HepG2 (cell line): ENCODE data around the gene RPS19BP1. TPM values are rescaled to one million over a fixed set of nuclear protein-coding genes. Genes with fewer than 3 reads are reported as not detected.

Experiments used
- KDM5A ChIP-seq: fragments of 200-600 bp; sonication (generic); IDR thresholded peaks from 2 replicates; pipeline ENCODE4 v1.7.0; 2018; ENCODE audit warnings: antibody characterized with exemption, mild to moderate bottlenecking, low read length, borderline replicate concordance
- MED1 ChIP-seq: sonication (generic); formaldehyde crosslinking; IDR thresholded peaks from 2 replicates; pipeline ENCODE4 v1.4.0; 2020; ENCODE audit warnings: missing genetic modification reagents
- MTF1 ChIP-seq: sonication (generic); formaldehyde crosslinking; IDR thresholded peaks from 2 replicates; pipeline ENCODE4 v1.5.0; 2020; ENCODE audit warnings: missing genetic modification reagents
- NR2C2 ChIP-seq: sonication (generic); formaldehyde crosslinking; IDR thresholded peaks from 2 replicates; pipeline ENCODE4 v1.4.0; 2020; ENCODE audit warnings: missing genetic modification reagents, mild to moderate bottlenecking, moderate library complexity, borderline replicate concordance
- POGZ ChIP-seq: sonication (generic); formaldehyde crosslinking; IDR thresholded peaks from 2 replicates; pipeline ENCODE4 v1.4.0; 2020; ENCODE audit warnings: mild to moderate bottlenecking, missing genetic modification reagents
- RAD21 ChIP-seq: fragments of 450-650 bp; formaldehyde crosslinking; IDR thresholded peaks from 2 replicates; pipeline ENCODE4 v1.5.0; 2020; ENCODE audit warnings: mild to moderate bottlenecking
- RNF2 ChIP-seq: fragments of 450-650 bp; conservative IDR thresholded peaks from 2 replicates; pipeline ENCODE4 v1.6.1; 2016; ENCODE audit warnings: low read depth
- SOX6 ChIP-seq, 2 experiments: fragments of 450-650 bp in 1 of 2; sonication (generic) in 1 of 2; formaldehyde crosslinking in 1 of 2; IDR thresholded peaks; 2 replicates each; pipeline versions ENCODE4 v1.4.0 to v1.6.1; 2017 to 2020; ENCODE audit warnings: antibody characterized with exemption in 1 of 2, mild to moderate bottlenecking in 1 of 2, missing genetic modification reagents in 1 of 2
- TOPORS ChIP-seq: sonication (generic); formaldehyde crosslinking; IDR thresholded peaks from 2 replicates; pipeline ENCODE4 v1.8.0; 2023; ENCODE audit warnings: mild to moderate bottlenecking, missing genetic modification reagents
- ZFP37 ChIP-seq: sonication (generic); formaldehyde crosslinking; IDR thresholded peaks from 2 replicates; pipeline ENCODE4 v1.4.0; 2020; ENCODE audit warnings: missing genetic modification reagents, borderline replicate concordance
- ZNF124 ChIP-seq: sonication (generic); formaldehyde crosslinking; IDR thresholded peaks from 2 replicates; pipeline ENCODE4 v1.4.0; 2020; ENCODE audit warnings: missing genetic modification reagents
- ZNF17 ChIP-seq: sonication (generic); formaldehyde crosslinking; IDR thresholded peaks from 2 replicates; pipeline ENCODE4 v1.5.0; 2020; ENCODE audit warnings: mild to moderate bottlenecking, missing genetic modification reagents
- ZNF180 ChIP-seq: sonication (generic); formaldehyde crosslinking; IDR thresholded peaks from 2 replicates; pipeline ENCODE4 v1.4.0; 2020; ENCODE audit warnings: low read depth, missing genetic modification reagents, borderline replicate concordance
- ZNF337 ChIP-seq: sonication (generic); formaldehyde crosslinking; IDR thresholded peaks from 2 replicates; pipeline ENCODE4 v1.5.1; 2020; ENCODE audit warnings: missing genetic modification reagents, low read depth, mild to moderate bottlenecking, borderline replicate concordance
- ZNF354B ChIP-seq: sonication (generic); formaldehyde crosslinking; IDR thresholded peaks from 2 replicates; pipeline ENCODE4 v1.8.0; 2022; ENCODE audit warnings: mild to moderate bottlenecking, missing genetic modification reagents
- ZNF746 ChIP-seq: sonication (generic); formaldehyde crosslinking; IDR thresholded peaks from 2 replicates; pipeline ENCODE4 v1.8.0; 2022; ENCODE audit warnings: mild to moderate bottlenecking, missing genetic modification reagents
- polyA plus RNA-seq, 8 experiments: library from polyadenylated mRNA; depleted of rRNA in 3 of 8; stranded (reverse) in 7 of 8; unstranded in 1 of 8; fragments of >200 nt; fragmentation: Illumina TruSeq in 4 of 8; extraction: Trizol in 4 of 8; gene quantifications; 2 replicates each; pipeline versions ENCODE4 v1.2.1 to v1.2.3, GENCODE V29; 2011 to 2016; ENCODE audit warnings: low read depth in 4 of 8, missing spikeins in 1 of 8, mixed read lengths in 1 of 8; ENCODE audit not compliant: insufficient read depth in 1 of 8
- total RNA-seq, 5 experiments: library from RNA; depleted of rRNA; stranded (reverse); fragments of >200 nt; fragmentation: Illumina TruSeq; extraction: Trizol; gene quantifications; 2 replicates each; pipeline ENCODE4 v1.2.3, GENCODE V29; 2016; ENCODE audit warnings: low read depth in 1 of 5
- TF ChIP-seq, protein P1 (sequence below): sonication (generic); formaldehyde crosslinking; IDR thresholded peaks from 2 replicates; pipeline ENCODE4 v1.8.0; 2022; ENCODE audit warnings: missing genetic modification reagents, mild to moderate bottlenecking, moderate library complexity, borderline replicate concordance
- TF ChIP-seq, protein P2 (sequence below): sonication (generic); formaldehyde crosslinking; IDR thresholded peaks from 2 replicates; pipeline ENCODE4 v1.4.0; 2020; ENCODE audit warnings: missing genetic modification reagents
- TF ChIP-seq, protein P3 (sequence below): sonication (generic); formaldehyde crosslinking; IDR thresholded peaks from 2 replicates; pipeline ENCODE4 v1.9.0; 2021; ENCODE audit warnings: missing genetic modification reagents, borderline replicate concordance
- TF ChIP-seq, protein P4 (sequence below): sonication (generic); formaldehyde crosslinking; IDR thresholded peaks from 2 replicates; pipeline ENCODE4 v1.4.0; 2020; ENCODE audit warnings: missing genetic modification reagents; ENCODE audit errors: not compliant biosample characterization

RPS19BP1 gene
- total and polyA plus RNA-seq, 2 of the 13 experiments (the other 11 are each of a cell fraction or from before 2014, with no cell fraction given): 44.3 to 81.3 TPM

DNA sequence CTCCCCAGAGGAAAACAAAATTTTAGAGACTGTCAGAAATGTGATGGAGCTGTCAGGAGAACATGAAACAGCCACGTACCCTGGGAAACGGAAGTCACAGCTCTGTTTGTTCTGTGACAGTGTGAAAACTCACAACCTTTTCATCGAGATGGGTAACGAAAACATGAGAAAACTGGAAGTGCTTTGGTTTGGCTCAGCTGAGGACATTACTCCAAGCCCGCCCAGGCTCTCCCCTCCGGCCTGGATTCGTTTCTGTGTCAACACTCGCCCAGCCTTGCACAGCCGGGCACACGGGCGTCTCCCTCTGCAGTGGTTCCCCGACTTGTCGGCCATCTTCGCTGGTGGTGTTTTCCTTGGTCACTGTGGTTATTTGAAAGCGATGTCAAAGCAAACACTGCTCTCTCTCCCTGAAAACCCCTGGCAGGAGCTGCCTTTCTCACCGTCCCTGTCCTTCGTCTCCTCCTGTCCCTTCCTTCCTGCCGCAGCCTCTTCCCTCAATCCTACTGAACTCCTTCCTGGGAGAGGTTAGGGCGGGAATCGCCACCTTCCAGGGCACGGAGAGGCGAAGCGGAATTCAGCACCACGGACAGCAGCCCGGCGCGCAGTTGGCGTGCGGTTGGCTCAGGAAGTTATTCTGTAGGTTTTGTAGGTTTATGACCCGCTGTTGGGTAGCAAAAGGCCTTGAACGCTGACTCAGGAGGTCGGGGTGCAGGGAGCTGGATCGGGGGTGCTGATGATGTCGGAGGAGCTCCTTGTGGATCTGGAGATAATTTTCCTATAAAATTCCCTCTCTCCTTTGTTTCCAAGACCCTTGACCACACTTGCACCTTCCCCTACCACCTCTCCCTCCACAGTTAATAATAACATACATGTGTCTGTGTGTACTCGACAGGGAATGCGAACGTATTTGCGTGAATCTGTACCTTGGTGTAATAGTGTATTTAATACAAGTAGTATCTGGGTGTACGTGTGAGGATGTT, 13.1 kb upstream of the RPS19BP1 start (continued):
- TF ChIP-seq, protein P1, sequence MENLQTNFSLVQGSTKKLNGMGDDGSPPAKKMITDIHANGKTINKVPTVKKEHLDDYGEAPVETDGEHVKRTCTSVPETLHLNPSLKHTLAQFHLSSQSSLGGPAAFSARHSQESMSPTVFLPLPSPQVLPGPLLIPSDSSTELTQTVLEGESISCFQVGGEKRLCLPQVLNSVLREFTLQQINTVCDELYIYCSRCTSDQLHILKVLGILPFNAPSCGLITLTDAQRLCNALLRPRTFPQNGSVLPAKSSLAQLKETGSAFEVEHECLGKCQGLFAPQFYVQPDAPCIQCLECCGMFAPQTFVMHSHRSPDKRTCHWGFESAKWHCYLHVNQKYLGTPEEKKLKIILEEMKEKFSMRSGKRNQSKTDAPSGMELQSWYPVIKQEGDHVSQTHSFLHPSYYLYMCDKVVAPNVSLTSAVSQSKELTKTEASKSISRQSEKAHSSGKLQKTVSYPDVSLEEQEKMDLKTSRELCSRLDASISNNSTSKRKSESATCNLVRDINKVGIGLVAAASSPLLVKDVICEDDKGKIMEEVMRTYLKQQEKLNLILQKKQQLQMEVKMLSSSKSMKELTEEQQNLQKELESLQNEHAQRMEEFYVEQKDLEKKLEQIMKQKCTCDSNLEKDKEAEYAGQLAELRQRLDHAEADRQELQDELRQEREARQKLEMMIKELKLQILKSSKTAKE (CRISPR knock-in tag): no peak
- no peak for TF ChIP-seq ZNF354B (CRISPR knock-in tag)
- no peak for TF ChIP-seq NR2C2 (CRISPR knock-in tag)
- TF ChIP-seq RNF2: no peak
- no peak for TF ChIP-seq SOX6 (IDR thresholded peaks at IDR 0.05)
- no peak for TF ChIP-seq SOX6 (CRISPR knock-in tag; IDR thresholded peaks at IDR 0.05)
- TF ChIP-seq POGZ (CRISPR knock-in tag): no peak
- no peak for TF ChIP-seq KDM5A
- peak; percentile 55; the same call in 1 of the 2 replicates for TF ChIP-seq ZNF746 (CRISPR knock-in tag)
- TF ChIP-seq ZNF337 (CRISPR knock-in tag): no peak
- peak; percentile 94; the same call in 1 of the 2 replicates for TF ChIP-seq ZNF124
- TF ChIP-seq, protein P2, sequence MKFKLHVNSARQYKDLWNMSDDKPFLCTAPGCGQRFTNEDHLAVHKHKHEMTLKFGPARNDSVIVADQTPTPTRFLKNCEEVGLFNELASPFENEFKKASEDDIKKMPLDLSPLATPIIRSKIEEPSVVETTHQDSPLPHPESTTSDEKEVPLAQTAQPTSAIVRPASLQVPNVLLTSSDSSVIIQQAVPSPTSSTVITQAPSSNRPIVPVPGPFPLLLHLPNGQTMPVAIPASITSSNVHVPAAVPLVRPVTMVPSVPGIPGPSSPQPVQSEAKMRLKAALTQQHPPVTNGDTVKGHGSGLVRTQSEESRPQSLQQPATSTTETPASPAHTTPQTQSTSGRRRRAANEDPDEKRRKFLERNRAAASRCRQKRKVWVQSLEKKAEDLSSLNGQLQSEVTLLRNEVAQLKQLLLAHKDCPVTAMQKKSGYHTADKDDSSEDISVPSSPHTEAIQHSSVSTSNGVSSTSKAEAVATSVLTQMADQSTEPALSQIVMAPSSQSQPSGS: peak; percentile 75; the same call in 1 of the 2 replicates
- TF ChIP-seq, protein P3, sequence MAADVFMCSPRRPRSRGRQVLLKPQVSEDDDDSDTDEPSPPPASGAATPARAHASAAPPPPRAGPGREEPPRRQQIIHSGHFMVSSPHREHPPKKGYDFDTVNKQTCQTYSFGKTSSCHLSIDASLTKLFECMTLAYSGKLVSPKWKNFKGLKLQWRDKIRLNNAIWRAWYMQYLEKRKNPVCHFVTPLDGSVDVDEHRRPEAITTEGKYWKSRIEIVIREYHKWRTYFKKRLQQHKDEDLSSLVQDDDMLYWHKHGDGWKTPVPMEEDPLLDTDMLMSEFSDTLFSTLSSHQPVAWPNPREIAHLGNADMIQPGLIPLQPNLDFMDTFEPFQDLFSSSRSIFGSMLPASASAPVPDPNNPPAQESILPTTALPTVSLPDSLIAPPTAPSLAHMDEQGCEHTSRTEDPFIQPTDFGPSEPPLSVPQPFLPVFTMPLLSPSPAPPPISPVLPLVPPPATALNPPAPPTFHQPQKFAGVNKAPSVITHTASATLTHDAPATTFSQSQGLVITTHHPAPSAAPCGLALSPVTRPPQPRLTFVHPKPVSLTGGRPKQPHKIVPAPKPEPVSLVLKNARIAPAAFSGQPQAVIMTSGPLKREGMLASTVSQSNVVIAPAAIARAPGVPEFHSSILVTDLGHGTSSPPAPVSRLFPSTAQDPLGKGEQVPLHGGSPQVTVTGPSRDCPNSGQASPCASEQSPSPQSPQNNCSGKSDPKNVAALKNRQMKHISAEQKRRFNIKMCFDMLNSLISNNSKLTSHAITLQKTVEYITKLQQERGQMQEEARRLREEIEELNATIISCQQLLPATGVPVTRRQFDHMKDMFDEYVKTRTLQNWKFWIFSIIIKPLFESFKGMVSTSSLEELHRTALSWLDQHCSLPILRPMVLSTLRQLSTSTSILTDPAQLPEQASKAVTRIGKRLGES (CRISPR knock-in tag): peak; percentile 86
- TF ChIP-seq ZNF17: no peak
- no peak; the same call in 1 of the 2 replicates for TF ChIP-seq ZNF180 (CRISPR knock-in tag)
- TF ChIP-seq RAD21 (CRISPR knock-in tag): no peak
- TF ChIP-seq ZFP37: peak; percentile 94; the same call in 1 of the 2 replicates
- TF ChIP-seq MTF1: peak; percentile 89
- TF ChIP-seq, protein P4, sequence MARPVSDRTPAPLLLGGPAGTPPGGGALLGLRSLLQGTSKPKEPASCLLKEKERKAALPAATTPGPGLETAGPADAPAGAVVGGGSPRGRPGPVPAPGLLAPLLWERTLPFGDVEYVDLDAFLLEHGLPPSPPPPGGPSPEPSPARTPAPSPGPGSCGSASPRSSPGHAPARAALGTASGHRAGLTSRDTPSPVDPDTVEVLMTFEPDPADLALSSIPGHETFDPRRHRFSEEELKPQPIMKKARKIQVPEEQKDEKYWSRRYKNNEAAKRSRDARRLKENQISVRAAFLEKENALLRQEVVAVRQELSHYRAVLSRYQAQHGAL (CRISPR knock-in tag): peak; percentile 98
- peak; percentile 26; the same call in 1 of the 2 replicates for TF ChIP-seq TOPORS (CRISPR knock-in tag)
- peak; percentile 60; the same call in 1 of the 2 replicates for TF ChIP-seq MED1 (CRISPR knock-in tag)
